Lower lobe of right lung (tissue), 2 donors: ENCODE measurements around the gene RPA1. TPM values are rescaled to one million over a fixed set of nuclear protein-coding genes. Genes with fewer than 3 reads are reported as not detected.

Experiments
- ATAC-seq, 2 donors: fragments of 200-7000 bp; cut with Tn5 transposase; one replicate each; pipeline ENCODE4 v1.9.1; 2020 to 2022; ENCODE audit warnings: mild to moderate bottlenecking in 2 of 2, moderate library complexity in 2 of 2
- DNase-seq: peaks from one replicate; pipeline ENCODE4 v3.0.0-alpha.2; 2020
- H3K27ac ChIP-seq: fragments of 200-600 bp; one replicate; pipeline ENCODE4 v1.8.0; 2022
- H3K27me3 ChIP-seq: fragments of 200-600 bp; one replicate; pipeline ENCODE4 v1.8.0; 2022; ENCODE audit warnings: low read depth
- H3K36me3 ChIP-seq: fragments of 200-600 bp; one replicate; pipeline ENCODE4 v1.8.0; 2022; ENCODE audit warnings: mild to moderate bottlenecking
- H3K4me1 ChIP-seq: fragments of 200-600 bp; one replicate; pipeline ENCODE4 v1.8.0; 2022
- H3K4me3 ChIP-seq: fragments of 200-600 bp; one replicate; pipeline ENCODE4 v1.8.0; 2022; ENCODE audit warnings: mild to moderate bottlenecking
- H3K9me3 ChIP-seq: fragments of 200-600 bp; one replicate; pipeline ENCODE4 v1.8.0; 2022
- CTCF ChIP-seq: fragments of 200-600 bp; IDR thresholded peaks from one replicate; pipeline ENCODE4 v1.8.0; 2022; ENCODE audit warnings: antibody characterized with exemption, mild to moderate bottlenecking
- intact Hi-C: fragments of 100-400 bp; cut with DNase I; formaldehyde crosslinking; loops from one replicate; pipeline ENCODE4 v1.11.0; 2022
- total RNA-seq: library from RNA; stranded (reverse); fragmentation: NEBNext Ultra II Directional; extraction: Animal tissue kit (Norgen Biotek cat#: 25700); gene quantifications from one replicate; pipeline ENCODE4 v1.2.1, GENCODE V29; 2021
- donor health status: DM: no; HTN: yes; CAD: no; lungs with severe emphysema.

RPA1 gene
- total RNA-seq, 1 donor from 2014 or later, result 67.1 TPM

GRCh38 chr17:1906662-1907101 is 76.9 kb downstream of the RPA1 start:
- H3K9me3 ChIP-seq, result no peaks in the 10 kb centered on the region
- H3K4me1 ChIP-seq, result peaks cover 10% of the 10 kb centered on the region
- no peak overlapping the region for H3K27ac ChIP-seq
- TF ChIP-seq CTCF, result no peak
- intact Hi-C loops, result no loop called here
- DNase-seq (no peak), ATAC-seq (no peak)
- peaks cover 44% of the 10 kb centered on the region for H3K27me3 ChIP-seq
- H3K4me3 ChIP-seq, result no peak overlapping the region
- H3K36me3 ChIP-seq, result no peaks in the 10 kb centered on the region

GRCh38 chr17:1907216-1907631 is 77.4 kb downstream of the RPA1 start:
- intact Hi-C loops, result no loop called here
- Histone ChIP-seq H3K27ac (no peak overlapping the region), H3K27me3 (peaks cover 49% of the 10 kb centered on the region), H3K4me1 (peaks cover 10% of the 10 kb centered on the region), H3K4me3 (no peak overlapping the region), H3K9me3 (no peaks in the 10 kb centered on the region), H3K36me3 (no peaks in the 10 kb centered on the region)
- no peak for TF ChIP-seq CTCF
- no peak for DNase-seq
- ATAC-seq, result no peak

GRCh38 chr17:1907909-1908698 is 78.3 kb downstream of the RPA1 start:
- Histone ChIP-seq H3K4me1 (peaks cover 10% of the 10 kb centered on the region), H3K27me3 (peaks cover 57% of the 10 kb centered on the region), H3K27ac (no peak overlapping the region), H3K9me3 (no peaks in the 10 kb centered on the region), H3K36me3 (no peaks in the 10 kb centered on the region), H3K4me3 (peak overlapping the region; percentile 27)
- DNase-seq (no peak), ATAC-seq (peak; percentile 42 to 61)
- TF ChIP-seq CTCF, result no peak
- intact Hi-C loops, result no loop called here

GRCh38 chr17:1908699-1909309 is 79.0 kb downstream of the RPA1 start:
- no peaks in the 10 kb centered on the region for H3K36me3 ChIP-seq
- peaks cover 58% of the 10 kb centered on the region for H3K27me3 ChIP-seq
- no peaks in the 10 kb centered on the region for H3K9me3 ChIP-seq
- TF ChIP-seq CTCF, result peak; percentile 74
- ATAC-seq (peak; percentile 84 to 91), DNase-seq (no peak)
- H3K4me1 ChIP-seq, result peaks cover 10% of the 10 kb centered on the region
- H3K4me3 ChIP-seq, result peak overlapping the region; percentile 27
- no peak overlapping the region for H3K27ac ChIP-seq
- intact Hi-C loops, result no loop called here

- intact Hi-C loops, result no loop called here
- ATAC-seq, result no peak
- H3K27me3 ChIP-seq, result peaks cover 62% of the 10 kb centered on the region
These were observed 80.2 kb downstream of the RPA1 start for GRCh38 chr17:1909985-1910384.

More at GRCh38 chr17:1909985-1910384, 80.2 kb downstream of the RPA1 start:
- Histone ChIP-seq H3K9me3 (no peaks in the 10 kb centered on the region), H3K4me3 (no peak overlapping the region), H3K27ac (no peak overlapping the region), H3K36me3 (no peaks in the 10 kb centered on the region), H3K4me1 (peaks cover 10% of the 10 kb centered on the region)
- DNase-seq, result no peak
- no peak for TF ChIP-seq CTCF
